Panc1 (cell line): ENCODE data around the gene OR52R1. TPM values are rescaled to one million over a fixed set of nuclear protein-coding genes. Genes with fewer than 3 reads are reported as not detected.
"Not testable (repeated sequence)": the region's sequence is repeated elsewhere in the genome, so short reads cannot be mapped to it uniquely, and the experiment has no call there.

Source experiments
- ATAC-seq: fragments of 200-7000 bp; cut with Tn5 transposase; 2 replicates; pipeline ENCODE4 v1.9.1; 2020; ENCODE audit warnings: mild to moderate bottlenecking, moderate library complexity
- BruUV-seq: library from RNA; stranded (reverse); fragments of 400-500 nt; replicated peaks from 2 replicates; lab custom pipeline; 2021; lab: Mats Ljungman, UMichigan
- CTCF ChIA-PET: fragments of 300-600 bp; sonication (Branson Sonifier 250); formaldehyde crosslinking; loops from one replicate; lab custom pipeline; 2022; ENCODE audit warnings: antibody characterized with exemption; lab: Charles Lee
- POLR2A ChIA-PET: fragments of 300-600 bp; sonication (Branson Sonifier 250); formaldehyde crosslinking; loops from one replicate; lab custom pipeline; 2022; ENCODE audit warnings: antibody characterized with exemption; lab: Charles Lee
- DNase-seq: peaks from one replicate; pipeline ENCODE4 v3.0.0-alpha.2; 2010; ENCODE audit warnings: low read depth, low spot score
- H3K27ac ChIP-seq: 2 replicates; pipeline ENCODE4 v1.5.1; 2011; ENCODE audit warnings: mild to moderate bottlenecking, low read length, inconsistent platforms
- H3K27me3 ChIP-seq: fragments of 200-500 bp; sonication (Bioruptor generic); 2 replicates; pipeline ENCODE4 v1.6.0; 2014; ENCODE audit warnings: low read length, inconsistent platforms; ENCODE audit not compliant: control insufficient read depth, insufficient read depth
- H3K36me3 ChIP-seq: fragments of 200-500 bp; sonication (Bioruptor generic); 2 replicates; pipeline ENCODE4 v1.5.1; 2014; ENCODE audit warnings: inconsistent platforms, mild to moderate bottlenecking, low read length, moderate library complexity; ENCODE audit not compliant: control insufficient read depth, insufficient read depth
- H3K4me1 ChIP-seq: 2 replicates; pipeline ENCODE4 v1.5.1; 2011; ENCODE audit warnings: inconsistent platforms, mild to moderate bottlenecking, low read length, moderate library complexity; ENCODE audit not compliant: control insufficient read depth, insufficient read depth
- H3K4me3 ChIP-seq, 2 experiments: 2 replicates each; pipeline ENCODE4 v1.5.1; 2011 to 2012; ENCODE audit warnings: low read depth in 2 of 2, low read length in 2 of 2, mild to moderate bottlenecking in 2 of 2, inconsistent platforms in 1 of 2, moderate library complexity in 1 of 2
- H3K9me3 ChIP-seq: fragments of 200-500 bp; sonication (Bioruptor generic); 2 replicates; pipeline ENCODE4 v1.5.1; 2014; ENCODE audit warnings: low read depth, mild to moderate bottlenecking, inconsistent platforms, low read length, moderate library complexity; ENCODE audit not compliant: control insufficient read depth, insufficient read depth
- POLR2AphosphoS5 ChIP-seq: IDR thresholded peaks from 2 replicates; pipeline ENCODE4 v1.6.1; 2012; ENCODE audit warnings: mild to moderate bottlenecking, low read depth, low read length, moderate library complexity
- SIN3A ChIP-seq: IDR thresholded peaks from 2 replicates; pipeline ENCODE4 v1.6.1; 2012; ENCODE audit warnings: low read depth, mild to moderate bottlenecking, low read length, moderate library complexity, borderline replicate concordance; ENCODE audit not compliant: insufficient read depth
- TCF7L2 ChIP-seq: IDR thresholded peaks from 2 replicates; pipeline ENCODE4 v1.6.1; 2011; ENCODE audit warnings: mild to moderate bottlenecking, low read depth, low read length, inconsistent platforms
- in situ Hi-C: cut with HindIII; loops from 2 replicates; pipeline ENCODE4 v1.10.0; 2016; ENCODE audit warnings: low sequenced_read_pairs, low pct_unique_long_range_greater_than_20kb
- intact Hi-C: fragments of 100-400 bp; cut with micrococcal nuclease; formaldehyde crosslinking; loops from one replicate; pipeline ENCODE4 v1.10.0; 2022; ENCODE audit not compliant: unreplicated experiment
- total RNA-seq: library from RNA; stranded (reverse); gene quantifications from one replicate; pipeline ENCODE4 v1.2.1, GENCODE V29; 2021; ENCODE audit not compliant: unreplicated experiment
- TF ChIP-seq, protein P1 (sequence below): fragments of 450-650 bp; IDR thresholded peaks from 2 replicates; pipeline ENCODE4 v1.5.1; 2017; ENCODE audit warnings: mild to moderate bottlenecking
- TF ChIP-seq, protein P2 (sequence below), 2 experiments: IDR thresholded peaks; 2 replicates each; pipeline ENCODE4 v1.6.1; 2011 to 2012; ENCODE audit warnings: low read depth in 2 of 2, control low read depth in 1 of 2, low read length in 1 of 2, mild to moderate bottlenecking in 1 of 2, moderate library complexity in 1 of 2; ENCODE audit not compliant: insufficient read depth in 1 of 2

Gene OR52R1
- total RNA-seq, 1 experiment from 2014 or later = not detected

DNA sequence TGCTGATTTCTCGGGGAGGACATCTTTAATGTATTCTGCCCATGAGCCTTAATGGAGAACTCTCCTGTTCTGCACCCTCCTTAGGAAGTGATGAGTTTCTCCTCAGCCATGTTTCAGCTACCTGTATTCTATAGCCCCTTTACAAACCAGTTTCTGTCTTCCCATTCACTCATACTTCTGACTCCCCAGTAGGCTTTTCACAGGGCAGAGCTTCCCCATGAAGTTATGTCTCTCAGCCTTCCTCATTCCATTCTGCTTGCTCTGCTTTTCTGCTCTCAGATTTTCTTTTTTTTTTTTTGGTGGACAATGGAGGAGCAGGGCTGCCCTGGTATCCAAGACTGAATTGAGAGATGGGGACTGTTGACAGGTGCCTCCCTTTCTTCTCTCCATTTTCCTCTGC is 4.3 kb upstream of the OR52R1 start:
- Histone ChIP-seq H3K27me3 (no peaks in the 10 kb centered on the region), H3K4me1 (no peaks in the 10 kb centered on the region), H3K36me3 (no peaks in the 10 kb centered on the region), H3K9me3 (no peaks in the 10 kb centered on the region), H3K4me3 (no peak overlapping the region), H3K27ac (no peak overlapping the region)
- ATAC-seq (no peak), DNase-seq (no peak)
- no peak for TF ChIP-seq SIN3A
- TF ChIP-seq, protein P1, sequence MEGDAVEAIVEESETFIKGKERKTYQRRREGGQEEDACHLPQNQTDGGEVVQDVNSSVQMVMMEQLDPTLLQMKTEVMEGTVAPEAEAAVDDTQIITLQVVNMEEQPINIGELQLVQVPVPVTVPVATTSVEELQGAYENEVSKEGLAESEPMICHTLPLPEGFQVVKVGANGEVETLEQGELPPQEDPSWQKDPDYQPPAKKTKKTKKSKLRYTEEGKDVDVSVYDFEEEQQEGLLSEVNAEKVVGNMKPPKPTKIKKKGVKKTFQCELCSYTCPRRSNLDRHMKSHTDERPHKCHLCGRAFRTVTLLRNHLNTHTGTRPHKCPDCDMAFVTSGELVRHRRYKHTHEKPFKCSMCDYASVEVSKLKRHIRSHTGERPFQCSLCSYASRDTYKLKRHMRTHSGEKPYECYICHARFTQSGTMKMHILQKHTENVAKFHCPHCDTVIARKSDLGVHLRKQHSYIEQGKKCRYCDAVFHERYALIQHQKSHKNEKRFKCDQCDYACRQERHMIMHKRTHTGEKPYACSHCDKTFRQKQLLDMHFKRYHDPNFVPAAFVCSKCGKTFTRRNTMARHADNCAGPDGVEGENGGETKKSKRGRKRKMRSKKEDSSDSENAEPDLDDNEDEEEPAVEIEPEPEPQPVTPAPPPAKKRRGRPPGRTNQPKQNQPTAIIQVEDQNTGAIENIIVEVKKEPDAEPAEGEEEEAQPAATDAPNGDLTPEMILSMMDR = no peak
- TF ChIP-seq, protein P2, sequence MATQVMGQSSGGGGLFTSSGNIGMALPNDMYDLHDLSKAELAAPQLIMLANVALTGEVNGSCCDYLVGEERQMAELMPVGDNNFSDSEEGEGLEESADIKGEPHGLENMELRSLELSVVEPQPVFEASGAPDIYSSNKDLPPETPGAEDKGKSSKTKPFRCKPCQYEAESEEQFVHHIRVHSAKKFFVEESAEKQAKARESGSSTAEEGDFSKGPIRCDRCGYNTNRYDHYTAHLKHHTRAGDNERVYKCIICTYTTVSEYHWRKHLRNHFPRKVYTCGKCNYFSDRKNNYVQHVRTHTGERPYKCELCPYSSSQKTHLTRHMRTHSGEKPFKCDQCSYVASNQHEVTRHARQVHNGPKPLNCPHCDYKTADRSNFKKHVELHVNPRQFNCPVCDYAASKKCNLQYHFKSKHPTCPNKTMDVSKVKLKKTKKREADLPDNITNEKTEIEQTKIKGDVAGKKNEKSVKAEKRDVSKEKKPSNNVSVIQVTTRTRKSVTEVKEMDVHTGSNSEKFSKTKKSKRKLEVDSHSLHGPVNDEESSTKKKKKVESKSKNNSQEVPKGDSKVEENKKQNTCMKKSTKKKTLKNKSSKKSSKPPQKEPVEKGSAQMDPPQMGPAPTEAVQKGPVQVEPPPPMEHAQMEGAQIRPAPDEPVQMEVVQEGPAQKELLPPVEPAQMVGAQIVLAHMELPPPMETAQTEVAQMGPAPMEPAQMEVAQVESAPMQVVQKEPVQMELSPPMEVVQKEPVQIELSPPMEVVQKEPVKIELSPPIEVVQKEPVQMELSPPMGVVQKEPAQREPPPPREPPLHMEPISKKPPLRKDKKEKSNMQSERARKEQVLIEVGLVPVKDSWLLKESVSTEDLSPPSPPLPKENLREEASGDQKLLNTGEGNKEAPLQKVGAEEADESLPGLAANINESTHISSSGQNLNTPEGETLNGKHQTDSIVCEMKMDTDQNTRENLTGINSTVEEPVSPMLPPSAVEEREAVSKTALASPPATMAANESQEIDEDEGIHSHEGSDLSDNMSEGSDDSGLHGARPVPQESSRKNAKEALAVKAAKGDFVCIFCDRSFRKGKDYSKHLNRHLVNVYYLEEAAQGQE (IDR thresholded peaks at IDR 0.05; ENCODE audit: insufficient read depth in 1 of 2, low read depth in 2 of 2, low read length in 1 of 2) = no peak
- TF ChIP-seq POLR2AphosphoS5 = no peak
- TF ChIP-seq TCF7L2 = no peak
- intact Hi-C loops (no loop called here), in situ Hi-C loops (no loop called here)
- CTCF ChIA-PET = no interaction called here
- POLR2A ChIA-PET = no interaction called here
- BruUV-seq = no TSS peak

DNA sequence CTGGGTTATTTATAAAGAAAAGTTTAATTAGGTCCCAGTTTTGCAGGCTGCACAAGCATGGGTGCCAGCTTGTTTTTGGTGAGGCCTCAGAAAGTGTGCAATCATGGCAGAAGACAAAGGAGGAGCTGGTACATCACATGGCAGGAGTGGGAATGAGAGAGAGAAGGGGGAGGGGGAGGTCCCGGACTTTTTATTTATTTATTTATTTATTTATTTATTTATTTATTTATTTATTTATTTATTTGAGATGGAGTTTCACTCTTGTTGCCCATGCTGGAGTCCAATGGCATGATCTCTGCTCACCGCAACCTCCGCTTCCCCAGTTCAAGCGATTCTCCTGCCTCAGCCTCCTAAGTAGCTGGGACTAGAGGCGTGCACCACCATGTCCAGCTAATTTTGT is 2.9 kb downstream of the OR52R1 start:
- H3K36me3 ChIP-seq, POLR2A ChIA-PET, intact Hi-C loops, H3K9me3 ChIP-seq, H3K27me3 ChIP-seq, H3K4me1 ChIP-seq, H3K27ac ChIP-seq, ATAC-seq, DNase-seq, CTCF ChIA-PET, BruUV-seq, in situ Hi-C loops, H3K4me3 ChIP-seq: not testable (repeated sequence)

- H3K4me3 ChIP-seq = no peak overlapping the region
- H3K9me3 ChIP-seq = no peaks in the 10 kb centered on the region
- ATAC-seq = no peak; the same call in 1 of the 2 replicates
- intact Hi-C loops = no loop called here
- no peaks in the 10 kb centered on the region for H3K36me3 ChIP-seq
- no peaks in the 10 kb centered on the region; the same call in 1 of the 2 replicates for H3K27me3 ChIP-seq
- H3K4me1 ChIP-seq = no peaks in the 10 kb centered on the region
- ChIA-PET POLR2A (interaction anchor here (0.6 kb wide), 1 partner anchor 1341 kb away, joined by 7 read pairs; no protein-coding TSS in a partner anchor), CTCF (no interaction called here)
- BruUV-seq = no TSS peak
- no peak for DNase-seq
- in situ Hi-C loops = no loop called here
- no peak overlapping the region for H3K27ac ChIP-seq
- no peak for TF ChIP-seq POLR2AphosphoS5
- TF ChIP-seq, protein P2 (IDR thresholded peaks at IDR 0.05; ENCODE audit: insufficient read depth in 1 of 2, low read depth in 2 of 2, low read length in 1 of 2) = no peak
- no peak for TF ChIP-seq TCF7L2
- TF ChIP-seq, protein P1 = no peak
- no peak for TF ChIP-seq SIN3A
Observed at GRCh38 chr11:4798427-4799183, 5.6 kb downstream of the OR52R1 start.
